ENCODE results near the gene RAB21.
"Not testable (repeated sequence)": the region's sequence is repeated elsewhere in the genome, so short reads cannot be mapped to it uniquely, and the experiment has no call there.

Gene RAB21

GRCh38 chr12:71752891-71753290 is 1.8 kb upstream of the RAB21 start:
- DNase-seq = no peak

- no peak for DNase-seq
Measured at GRCh38 chr12:71755146-71755892, 656 bp downstream of the RAB21 start.

GRCh38 chr12:71756054-71756690 is 1.5 kb downstream of the RAB21 start:
- DNase-seq = no peak

- no peak for DNase-seq
Measured at GRCh38 chr12:71759941-71760340, 5.3 kb downstream of the RAB21 start.

- no peak for DNase-seq
Measured at GRCh38 chr12:71760471-71760870, 5.8 kb downstream of the RAB21 start.

- not testable (repeated sequence) for DNase-seq
Measured at GRCh38 chr12:71761354-71761753, 6.7 kb downstream of the RAB21 start.

- no peak for DNase-seq
Measured at GRCh38 chr12:71763677-71764379, 9.2 kb downstream of the RAB21 start.

- no peak for DNase-seq
Measured at GRCh38 chr12:71764587-71765321, 10.1 kb downstream of the RAB21 start.

- no peak for DNase-seq
Measured at GRCh38 chr12:71766202-71766601, 11.5 kb downstream of the RAB21 start.

GRCh38 chr12:71767183-71767582 is 12.5 kb downstream of the RAB21 start:
- no peak for DNase-seq

GRCh38 chr12:71768900-71769299 is 14.2 kb downstream of the RAB21 start:
- DNase-seq = no peak

- no peak for DNase-seq
Measured at GRCh38 chr12:71771069-71771468, 16.4 kb downstream of the RAB21 start.

GRCh38 chr12:71772735-71773134 is 18.1 kb downstream of the RAB21 start:
- DNase-seq = no peak

GRCh38 chr12:71780237-71780822 is 25.7 kb downstream of the RAB21 start:
- DNase-seq = peak in 1 of 2 experiments; percentile 10

GRCh38 chr12:71782017-71782416 is 27.4 kb downstream of the RAB21 start:
- no peak for DNase-seq

GRCh38 chr12:71786829-71787228 is 32.2 kb downstream of the RAB21 start:
- DNase-seq = no peak

- DNase-seq = no peak
Measured at GRCh38 chr12:71787580-71787979, 32.9 kb downstream of the RAB21 start.

- no peak for DNase-seq
Measured at GRCh38 chr12:71790331-71790730, 35.7 kb downstream of the RAB21 start.

- no peak for DNase-seq
Measured at GRCh38 chr12:71791473-71792150, 36.9 kb downstream of the RAB21 start.

GRCh38 chr12:71792599-71792998 is 37.9 kb downstream of the RAB21 start:
- DNase-seq = no peak

GRCh38 chr12:71795901-71796300 is 41.2 kb downstream of the RAB21 start:
- no peak for DNase-seq

GRCh38 chr12:71797531-71797930 is 42.9 kb downstream of the RAB21 start:
- DNase-seq = no peak

Measured in NCI-H1930 (cell line).